GM12801 (cell line): ENCODE measurements around the gene PRSS27.

Source experiments
- TF ChIP-seq, protein P1 (sequence below): IDR thresholded peaks from one replicate; pipeline ENCODE4 v1.5.1; 2011; ENCODE audit warnings: control low read depth; ENCODE audit not compliant: insufficient read length; ENCODE audit errors: extremely low read depth

PRSS27 gene

DNA sequence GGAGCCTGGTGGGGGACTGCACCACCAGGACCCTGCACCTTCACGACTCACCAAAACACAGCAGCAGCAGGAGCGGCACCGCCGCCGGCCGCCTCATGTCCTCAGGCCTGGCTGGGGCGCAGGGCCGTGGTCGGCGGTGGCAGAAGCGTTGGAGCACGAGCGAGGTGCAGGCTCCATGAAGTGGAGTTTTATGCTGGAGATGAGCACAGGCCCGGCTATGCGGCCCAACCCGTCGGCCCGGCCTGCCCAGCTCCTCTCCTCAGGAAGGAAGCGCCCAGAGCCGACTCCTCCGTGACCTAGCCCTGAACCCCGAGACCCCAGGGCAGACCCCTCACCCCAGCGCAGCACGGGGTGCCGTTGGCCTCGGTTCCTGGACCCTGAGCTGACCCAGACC is at the start of gene PRSS27:
Gene PRSS27 (minus strand): TSS at position 161 of the 394 bp plus-strand sequence. CDS start 64 bp downstream, at position 97.
- TF ChIP-seq, protein P1, sequence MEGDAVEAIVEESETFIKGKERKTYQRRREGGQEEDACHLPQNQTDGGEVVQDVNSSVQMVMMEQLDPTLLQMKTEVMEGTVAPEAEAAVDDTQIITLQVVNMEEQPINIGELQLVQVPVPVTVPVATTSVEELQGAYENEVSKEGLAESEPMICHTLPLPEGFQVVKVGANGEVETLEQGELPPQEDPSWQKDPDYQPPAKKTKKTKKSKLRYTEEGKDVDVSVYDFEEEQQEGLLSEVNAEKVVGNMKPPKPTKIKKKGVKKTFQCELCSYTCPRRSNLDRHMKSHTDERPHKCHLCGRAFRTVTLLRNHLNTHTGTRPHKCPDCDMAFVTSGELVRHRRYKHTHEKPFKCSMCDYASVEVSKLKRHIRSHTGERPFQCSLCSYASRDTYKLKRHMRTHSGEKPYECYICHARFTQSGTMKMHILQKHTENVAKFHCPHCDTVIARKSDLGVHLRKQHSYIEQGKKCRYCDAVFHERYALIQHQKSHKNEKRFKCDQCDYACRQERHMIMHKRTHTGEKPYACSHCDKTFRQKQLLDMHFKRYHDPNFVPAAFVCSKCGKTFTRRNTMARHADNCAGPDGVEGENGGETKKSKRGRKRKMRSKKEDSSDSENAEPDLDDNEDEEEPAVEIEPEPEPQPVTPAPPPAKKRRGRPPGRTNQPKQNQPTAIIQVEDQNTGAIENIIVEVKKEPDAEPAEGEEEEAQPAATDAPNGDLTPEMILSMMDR: no peak

GRCh38 chr16:2769675-2770056 is 49.6 kb upstream of the PRSS27 start:
- TF ChIP-seq, protein P1: no peak

GRCh38 chr16:2769100-2769529 is 49.1 kb upstream of the PRSS27 start:
- TF ChIP-seq, protein P1: no peak

DNA sequence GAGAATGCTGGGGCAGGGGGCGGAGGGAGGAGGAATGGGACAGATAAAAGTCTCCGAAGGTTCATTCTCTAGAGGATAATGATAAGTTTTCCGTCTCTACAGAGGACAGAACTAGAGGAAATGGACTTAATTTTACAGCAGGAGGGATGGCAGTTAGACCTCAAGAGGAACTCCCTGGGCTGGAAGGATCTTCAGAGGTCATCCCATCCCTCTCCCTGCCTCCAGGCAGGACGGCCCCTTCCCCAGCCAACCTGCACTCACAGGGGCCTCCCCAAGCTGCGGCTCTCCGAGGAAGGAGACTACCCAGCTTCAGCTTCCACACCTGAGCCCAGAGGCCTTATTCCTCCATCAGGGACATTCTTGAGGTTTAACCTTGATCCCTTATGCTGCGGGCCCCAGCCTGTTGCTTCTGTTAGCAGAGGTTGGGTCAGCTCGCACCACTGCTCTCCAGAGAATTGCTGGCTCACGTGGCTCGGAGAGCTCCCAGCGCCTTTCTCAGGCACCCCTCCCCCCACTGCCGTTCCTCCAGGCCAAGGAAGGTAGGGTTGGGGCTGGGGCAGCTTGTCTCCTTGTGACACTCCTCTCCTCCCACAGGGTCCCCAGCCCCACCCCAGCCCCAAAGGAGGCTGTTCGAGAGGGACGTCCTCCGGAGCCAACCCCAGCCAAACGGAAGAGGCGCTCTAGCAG is 48.5 kb upstream of the PRSS27 start:
- TF ChIP-seq, protein P1: no peak

DNA sequence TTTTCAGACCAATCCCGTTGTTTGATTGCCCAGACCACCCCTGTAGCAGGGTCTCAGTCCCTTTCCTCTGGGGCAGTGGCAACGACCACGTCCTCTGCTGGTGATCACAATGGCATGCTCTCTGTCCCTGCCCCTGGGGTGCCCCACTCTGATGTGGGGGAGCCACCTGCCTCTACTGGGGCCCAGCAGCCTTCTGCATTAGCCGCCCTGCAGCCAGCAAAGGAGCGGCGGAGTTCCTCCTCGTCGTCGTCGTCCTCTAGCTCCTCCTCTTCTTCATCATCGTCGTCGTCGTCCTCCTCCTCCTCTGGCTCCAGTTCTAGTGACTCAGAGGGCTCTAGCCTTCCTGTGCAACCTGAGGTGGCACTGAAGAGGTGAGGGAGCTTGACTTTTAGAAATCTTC is 47.9 kb upstream of the PRSS27 start:
- TF ChIP-seq, protein P1: no peak

DNA sequence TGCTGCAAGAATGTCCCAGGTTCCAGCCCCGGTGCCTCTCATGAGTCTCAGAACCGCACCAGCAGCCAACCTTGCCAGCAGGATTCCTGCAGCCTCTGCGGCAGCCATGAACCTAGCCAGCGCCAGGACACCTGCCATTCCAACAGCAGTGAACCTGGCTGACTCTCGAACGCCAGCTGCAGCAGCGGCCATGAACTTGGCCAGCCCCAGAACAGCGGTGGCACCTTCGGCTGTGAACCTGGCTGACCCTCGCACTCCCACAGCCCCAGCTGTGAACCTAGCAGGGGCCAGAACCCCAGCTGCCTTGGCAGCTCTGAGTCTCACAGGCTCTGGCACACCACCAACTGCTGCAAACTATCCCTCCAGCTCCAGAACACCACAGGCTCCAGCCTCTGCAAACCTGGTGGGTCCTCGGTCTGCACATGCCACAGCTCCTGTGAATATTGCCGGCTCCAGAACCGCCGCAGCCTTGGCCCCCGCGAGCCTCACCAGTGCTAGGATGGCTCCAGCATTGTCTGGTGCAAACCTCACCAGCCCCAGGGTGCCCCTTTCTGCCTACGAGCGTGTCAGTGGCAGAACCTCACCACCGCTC is 47.2 kb upstream of the PRSS27 start:
- TF ChIP-seq, protein P1: no peak

DNA sequence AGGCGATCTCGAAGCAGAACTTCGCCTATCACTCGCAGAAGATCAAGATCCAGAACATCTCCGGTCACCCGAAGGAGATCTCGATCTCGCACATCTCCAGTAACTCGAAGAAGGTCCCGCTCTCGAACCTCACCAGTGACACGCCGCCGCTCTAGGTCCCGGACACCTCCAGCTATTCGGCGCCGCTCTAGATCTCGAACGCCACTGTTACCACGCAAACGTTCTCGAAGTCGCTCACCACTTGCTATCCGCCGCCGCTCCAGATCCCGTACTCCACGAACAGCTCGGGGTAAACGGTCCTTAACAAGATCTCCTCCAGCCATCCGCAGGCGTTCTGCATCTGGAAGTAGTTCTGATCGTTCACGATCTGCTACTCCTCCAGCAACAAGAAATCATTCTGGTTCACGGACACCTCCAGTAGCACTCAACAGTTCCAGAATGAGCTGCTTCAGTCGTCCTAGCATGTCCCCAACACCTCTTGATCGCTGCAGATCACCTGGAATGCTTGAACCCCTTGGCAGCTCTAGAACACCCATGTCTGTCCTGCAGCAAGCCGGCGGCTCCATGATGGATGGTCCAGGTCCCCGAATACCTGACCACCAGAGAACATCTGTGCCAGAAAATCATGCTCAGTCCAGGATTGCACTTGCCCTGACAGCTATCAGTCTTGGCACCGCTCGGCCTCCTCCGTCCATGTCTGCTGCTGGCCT is 46.6 kb upstream of the PRSS27 start:
- TF ChIP-seq, protein P1: no peak
